IPS-18c (cell line): ENCODE measurements around the gene ICE2.

ENCODE experiments used
- H3K4me3 ChIP-seq: 2 replicates; pipeline ENCODE4 v1.7.0; 2013; ENCODE audit warnings: low read depth, mild to moderate bottlenecking, low read length, moderate library complexity; ENCODE audit not compliant: insufficient read depth
- H3K9me3 ChIP-seq: one replicate; pipeline ENCODE4 v1.6.1; 2013; ENCODE audit warnings: mild to moderate bottlenecking, low read length, moderate library complexity; ENCODE audit not compliant: control insufficient read depth, insufficient read depth

Gene ICE2

GRCh38 chr15:60478566-60479360 lies at the start of gene ICE2:
TSS of gene ICE2 (minus strand) at chr15:60479142. CDS start at chr15:60477977, 1,165 bp downstream.
- Histone ChIP-seq H3K4me3 (peak within 1 kb of the TSS; percentile 76), H3K9me3 (no peaks in the 10 kb centered on the region)

DNA sequence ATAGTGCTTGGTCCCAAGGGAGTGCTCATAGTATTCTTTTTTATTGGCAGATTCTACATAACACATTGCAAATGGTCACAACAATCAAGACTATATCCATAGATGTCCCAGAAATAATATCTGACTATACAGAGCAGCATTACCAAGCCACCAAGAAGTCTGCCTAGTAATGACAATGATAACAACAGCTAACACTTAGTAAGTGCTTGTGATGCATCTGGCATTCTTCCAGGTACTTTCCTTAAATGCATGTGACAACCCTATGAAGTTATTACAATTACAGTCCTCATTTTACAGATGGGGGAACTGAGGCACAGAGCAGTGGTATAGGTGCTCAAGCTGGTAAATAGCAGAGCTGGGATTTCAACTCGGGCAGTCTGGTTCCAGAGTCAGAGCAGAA lies 49.6 kb upstream of the ICE2 start:
- no peak overlapping the region for H3K4me3 ChIP-seq
- H3K9me3 ChIP-seq: no peaks in the 10 kb centered on the region

- H3K9me3 ChIP-seq: no peaks in the 10 kb centered on the region
- no peak overlapping the region for H3K4me3 ChIP-seq
These were observed 48.5 kb upstream of the ICE2 start for GRCh38 chr15:60527456-60527855.

DNA sequence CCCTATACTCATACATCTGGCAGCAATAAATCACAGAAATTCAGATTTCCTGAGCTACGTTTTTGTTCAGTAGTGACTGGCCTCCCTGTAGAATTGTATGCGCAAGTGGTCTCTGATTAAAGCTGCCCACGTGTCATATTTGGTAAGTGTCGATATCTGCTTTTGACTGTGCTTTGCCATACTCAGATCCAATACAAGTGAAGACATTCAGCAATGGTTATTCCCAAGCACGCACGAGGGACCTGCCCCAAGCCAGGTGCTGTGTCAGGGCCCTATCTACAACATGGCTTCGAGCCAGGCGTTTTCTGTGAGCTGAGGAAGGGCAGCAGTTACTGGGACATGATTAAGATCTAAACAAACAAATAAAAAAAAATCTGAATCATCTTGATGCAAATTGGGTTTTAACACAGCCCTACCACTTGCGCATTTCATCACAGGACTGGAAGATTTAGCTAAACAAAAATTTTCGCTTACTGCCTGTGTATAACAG lies 47.2 kb upstream of the ICE2 start:
- no peak overlapping the region for H3K4me3 ChIP-seq
- no peaks in the 10 kb centered on the region for H3K9me3 ChIP-seq

GRCh38 chr15:60525341-60526039 lies 46.5 kb upstream of the ICE2 start:
- no peaks in the 10 kb centered on the region for H3K9me3 ChIP-seq
- H3K4me3 ChIP-seq: no peak overlapping the region

DNA sequence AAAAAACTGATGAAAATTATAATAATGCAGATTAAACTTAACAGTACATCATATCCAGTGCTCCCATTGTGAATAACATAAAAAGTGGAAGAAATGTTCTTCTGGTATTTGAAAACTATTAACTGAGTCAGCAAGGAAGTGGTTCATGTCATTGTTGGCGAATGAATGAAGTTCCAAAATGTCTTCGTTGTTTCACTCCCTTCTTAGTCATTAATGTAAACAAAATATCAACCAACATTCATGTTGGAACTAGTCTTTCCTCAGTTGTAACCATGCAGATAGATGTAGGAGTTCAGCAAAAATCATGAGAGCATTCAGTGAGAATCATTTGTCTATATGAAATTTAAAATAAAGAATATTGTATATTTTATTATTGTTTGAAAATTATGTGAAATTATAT lies 44.1 kb upstream of the ICE2 start:
- Histone ChIP-seq H3K4me3 (no peak overlapping the region), H3K9me3 (no peaks in the 10 kb centered on the region)

GRCh38 chr15:60520825-60521368 lies 42.0 kb upstream of the ICE2 start:
- Histone ChIP-seq H3K4me3 (no peak overlapping the region), H3K9me3 (no peaks in the 10 kb centered on the region)

GRCh38 chr15:60520013-60520824 lies 41.3 kb upstream of the ICE2 start:
- H3K4me3 ChIP-seq: no peak overlapping the region
- H3K9me3 ChIP-seq: no peaks in the 10 kb centered on the region

DNA sequence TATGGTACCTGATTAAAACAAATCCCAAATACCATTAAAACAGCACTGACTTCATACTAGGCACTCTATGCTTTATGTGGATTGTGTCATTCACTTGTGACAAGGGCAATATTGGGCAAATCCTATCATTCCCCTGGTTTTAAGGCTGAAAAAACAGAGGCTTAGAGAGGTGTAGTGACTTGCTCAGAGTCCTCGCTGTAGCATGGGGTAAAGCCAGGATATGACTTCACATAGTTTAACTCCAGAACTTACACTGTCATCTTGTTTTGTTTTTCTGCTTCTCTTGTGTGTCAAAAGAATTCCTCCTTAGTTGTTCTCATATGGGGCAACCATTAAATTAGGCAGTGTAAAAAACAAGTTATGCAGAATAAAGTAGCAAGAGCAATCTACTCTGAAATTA lies 40.3 kb upstream of the ICE2 start:
- H3K9me3 ChIP-seq: no peaks in the 10 kb centered on the region
- no peak overlapping the region for H3K4me3 ChIP-seq

- Histone ChIP-seq H3K4me3 (no peak overlapping the region), H3K9me3 (no peaks in the 10 kb centered on the region)
These were observed 39.6 kb upstream of the ICE2 start for GRCh38 chr15:60518511-60518910.

DNA sequence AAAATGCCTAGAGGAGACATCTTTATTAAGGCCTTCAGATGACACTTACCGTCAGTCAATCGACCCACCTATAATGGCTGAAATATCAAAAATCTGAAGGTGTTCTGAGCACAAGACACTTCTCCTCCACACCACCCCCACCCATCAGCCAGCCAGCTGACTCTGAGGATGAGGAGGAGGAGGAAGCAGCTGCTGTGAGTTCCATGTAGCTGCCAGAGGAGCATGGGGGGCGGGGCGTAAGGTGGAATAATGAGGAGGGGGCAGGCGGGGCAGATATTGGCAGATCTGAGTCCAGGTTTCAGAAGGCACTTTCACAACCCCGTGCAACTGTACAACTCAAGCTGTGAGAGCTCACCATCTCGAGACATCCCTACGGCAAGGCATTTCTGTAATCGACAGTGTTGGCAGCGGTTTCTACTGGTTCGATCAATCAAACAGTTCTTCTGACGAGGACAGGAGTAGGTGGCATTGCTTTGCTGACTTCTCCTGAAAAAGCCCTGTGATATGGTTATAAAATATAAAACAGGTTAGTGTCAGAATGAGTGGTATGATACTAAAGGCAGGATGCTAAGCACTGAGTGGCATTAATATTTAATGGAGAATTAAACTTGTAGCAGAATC lies 35.4 kb upstream of the ICE2 start:
- Histone ChIP-seq H3K4me3 (no peak overlapping the region), H3K9me3 (no peaks in the 10 kb centered on the region)

DNA sequence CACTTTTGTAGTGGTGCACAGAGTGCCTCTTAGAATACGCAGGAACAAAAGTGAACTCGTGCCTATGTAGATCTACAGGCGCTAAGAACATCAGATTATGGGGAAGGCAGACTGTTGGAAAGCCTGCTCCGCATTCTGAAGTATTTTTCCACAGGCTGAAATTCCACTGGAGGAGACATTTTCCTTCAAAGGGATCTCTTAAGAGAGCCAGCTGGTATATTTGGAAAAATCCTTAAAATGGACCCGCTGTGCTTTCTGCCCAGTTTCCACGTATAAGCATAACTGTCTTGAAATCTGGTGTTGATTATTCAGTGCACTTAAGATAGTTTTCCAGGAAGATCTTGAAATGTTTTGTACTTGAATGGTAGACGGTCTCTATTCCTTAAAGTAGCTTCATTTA lies 34.7 kb upstream of the ICE2 start:
- H3K9me3 ChIP-seq: no peaks in the 10 kb centered on the region

DNA sequence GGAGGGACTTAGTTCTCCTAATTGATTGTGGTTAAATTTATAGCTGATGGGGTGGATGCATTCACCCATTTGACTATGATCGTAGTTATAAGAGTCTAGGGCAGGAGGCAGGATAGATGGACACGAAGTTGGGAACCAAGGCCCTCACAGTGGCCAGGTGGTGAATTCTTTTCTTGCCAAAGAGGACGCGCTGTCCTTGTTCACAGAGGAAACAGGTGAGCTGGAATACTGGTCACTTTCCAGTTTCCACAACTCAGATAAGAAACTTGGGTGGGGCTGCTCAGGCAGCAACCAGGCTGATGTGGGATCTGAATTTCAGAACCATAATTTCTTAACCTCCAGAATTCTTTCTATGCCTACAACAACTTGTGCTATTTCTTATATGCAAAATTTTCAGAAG lies 34.0 kb upstream of the ICE2 start:
- no peaks in the 10 kb centered on the region for H3K9me3 ChIP-seq
- H3K4me3 ChIP-seq: no peak overlapping the region

More for the DNA sequence above, 34.7 kb upstream of the ICE2 start:
- H3K4me3 ChIP-seq: no peak overlapping the region

GRCh38 chr15:60511351-60512031 lies 32.5 kb upstream of the ICE2 start:
- Histone ChIP-seq H3K9me3 (no peaks in the 10 kb centered on the region), H3K4me3 (no peak overlapping the region)

- no peak overlapping the region for H3K4me3 ChIP-seq
- H3K9me3 ChIP-seq: no peaks in the 10 kb centered on the region
These were observed 31.1 kb upstream of the ICE2 start for GRCh38 chr15:60510006-60510405.

DNA sequence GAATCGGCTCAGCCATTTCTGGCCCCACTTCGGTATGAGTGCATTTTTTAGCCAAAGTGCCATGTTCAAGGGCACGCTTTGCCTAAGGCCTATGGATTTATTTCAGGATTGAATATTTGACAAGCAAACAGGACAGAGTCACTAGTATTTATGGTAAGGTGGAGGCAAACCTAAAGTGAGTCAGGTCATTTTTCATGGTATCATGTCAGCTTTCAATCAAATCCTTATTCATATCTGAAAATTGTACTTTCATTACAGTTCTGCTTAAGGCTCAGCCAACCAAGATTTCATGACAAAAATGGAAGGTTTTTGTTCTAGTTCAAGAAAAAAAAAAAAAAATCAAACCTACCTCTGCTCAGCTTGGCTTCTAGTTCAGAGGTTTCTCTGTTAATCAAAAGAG lies 30.5 kb upstream of the ICE2 start:
- H3K9me3 ChIP-seq: no peaks in the 10 kb centered on the region
- no peak overlapping the region for H3K4me3 ChIP-seq
